ENCODE measurements around the gene IL12RB1.
A peak's percentile ranks its signal among the peaks of the same experiment; 100 is the strongest.

The IL12RB1 gene

DNA sequence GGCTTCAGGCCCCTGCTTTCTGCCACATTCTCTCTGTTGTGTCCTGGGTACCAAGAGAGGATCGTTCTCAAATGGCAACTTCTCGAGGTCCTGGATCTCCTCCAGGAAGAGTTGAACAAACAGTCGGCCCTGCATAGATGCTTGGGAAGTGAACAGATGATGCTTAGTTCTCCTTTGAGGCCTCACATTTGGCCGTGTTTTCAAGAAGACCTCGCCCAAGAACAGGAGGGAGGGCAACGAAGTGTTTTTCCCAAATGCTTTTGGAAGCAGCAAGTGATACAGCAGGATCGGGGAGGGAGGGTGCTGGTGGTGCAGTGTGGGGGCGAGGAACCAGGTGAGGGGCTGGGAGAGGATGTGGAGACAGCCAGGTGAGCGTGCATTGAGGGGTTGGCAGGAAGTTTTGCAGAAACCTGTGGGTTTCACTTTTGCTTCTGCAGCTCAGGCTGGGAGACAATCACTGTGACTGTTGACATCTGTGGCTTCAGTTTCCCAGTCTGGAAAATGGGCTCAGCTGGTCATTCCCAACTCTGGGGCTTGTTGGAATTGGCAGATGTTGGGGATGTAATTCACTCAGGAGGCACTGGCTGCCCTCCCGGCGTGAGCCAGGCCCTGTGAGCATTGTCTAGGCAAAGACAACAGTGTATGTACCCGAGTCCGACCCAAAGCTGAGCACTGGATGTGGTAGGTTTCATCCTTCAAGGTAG is 32.4 kb upstream of the IL12RB1 start:
- DNase-seq (ENCODE audit: low read depth) = no peak
- TF ChIP-seq, protein P1, sequence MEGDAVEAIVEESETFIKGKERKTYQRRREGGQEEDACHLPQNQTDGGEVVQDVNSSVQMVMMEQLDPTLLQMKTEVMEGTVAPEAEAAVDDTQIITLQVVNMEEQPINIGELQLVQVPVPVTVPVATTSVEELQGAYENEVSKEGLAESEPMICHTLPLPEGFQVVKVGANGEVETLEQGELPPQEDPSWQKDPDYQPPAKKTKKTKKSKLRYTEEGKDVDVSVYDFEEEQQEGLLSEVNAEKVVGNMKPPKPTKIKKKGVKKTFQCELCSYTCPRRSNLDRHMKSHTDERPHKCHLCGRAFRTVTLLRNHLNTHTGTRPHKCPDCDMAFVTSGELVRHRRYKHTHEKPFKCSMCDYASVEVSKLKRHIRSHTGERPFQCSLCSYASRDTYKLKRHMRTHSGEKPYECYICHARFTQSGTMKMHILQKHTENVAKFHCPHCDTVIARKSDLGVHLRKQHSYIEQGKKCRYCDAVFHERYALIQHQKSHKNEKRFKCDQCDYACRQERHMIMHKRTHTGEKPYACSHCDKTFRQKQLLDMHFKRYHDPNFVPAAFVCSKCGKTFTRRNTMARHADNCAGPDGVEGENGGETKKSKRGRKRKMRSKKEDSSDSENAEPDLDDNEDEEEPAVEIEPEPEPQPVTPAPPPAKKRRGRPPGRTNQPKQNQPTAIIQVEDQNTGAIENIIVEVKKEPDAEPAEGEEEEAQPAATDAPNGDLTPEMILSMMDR (IDR thresholded peaks at IDR 0.05; ENCODE audit: low read depth, low read length, missing control alignments) = no peak
- H3K4me3 ChIP-seq (ENCODE audit: low read depth, low read length) = peak overlapping the region; percentile 81

DNA sequence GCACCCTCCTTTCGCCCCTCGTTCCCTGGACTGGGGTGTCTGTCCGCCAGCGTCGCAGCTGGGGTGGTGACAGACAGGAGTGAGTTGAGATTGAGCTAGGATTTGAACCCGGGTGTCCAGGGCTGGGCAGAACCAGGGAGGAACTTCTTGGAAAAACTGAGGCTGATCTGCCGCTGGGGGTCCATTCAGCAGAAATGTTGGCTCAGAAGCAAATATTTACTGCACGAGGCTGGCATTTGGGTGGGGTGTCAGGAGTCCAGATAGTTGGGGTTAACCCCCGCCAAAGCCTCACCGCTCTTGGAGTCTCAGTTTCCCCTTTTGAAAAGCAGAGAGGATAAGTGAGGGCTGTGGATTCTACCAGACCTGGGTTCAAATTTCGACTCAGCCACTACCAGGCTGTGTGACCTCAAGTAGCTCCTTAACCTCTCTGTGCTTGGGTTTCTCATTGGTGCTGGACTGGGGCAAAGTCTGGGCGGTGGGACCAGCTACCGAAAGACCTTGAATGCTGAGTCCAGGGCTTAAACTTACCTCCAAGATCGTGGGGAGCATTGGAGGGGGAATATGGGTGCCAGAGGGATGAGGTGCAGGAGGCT is 31.8 kb upstream of the IL12RB1 start:
- DNase-seq (ENCODE audit: low read depth) = no peak
- TF ChIP-seq, protein P1 (IDR thresholded peaks at IDR 0.05; ENCODE audit: low read depth, low read length, missing control alignments) = no peak

DNA sequence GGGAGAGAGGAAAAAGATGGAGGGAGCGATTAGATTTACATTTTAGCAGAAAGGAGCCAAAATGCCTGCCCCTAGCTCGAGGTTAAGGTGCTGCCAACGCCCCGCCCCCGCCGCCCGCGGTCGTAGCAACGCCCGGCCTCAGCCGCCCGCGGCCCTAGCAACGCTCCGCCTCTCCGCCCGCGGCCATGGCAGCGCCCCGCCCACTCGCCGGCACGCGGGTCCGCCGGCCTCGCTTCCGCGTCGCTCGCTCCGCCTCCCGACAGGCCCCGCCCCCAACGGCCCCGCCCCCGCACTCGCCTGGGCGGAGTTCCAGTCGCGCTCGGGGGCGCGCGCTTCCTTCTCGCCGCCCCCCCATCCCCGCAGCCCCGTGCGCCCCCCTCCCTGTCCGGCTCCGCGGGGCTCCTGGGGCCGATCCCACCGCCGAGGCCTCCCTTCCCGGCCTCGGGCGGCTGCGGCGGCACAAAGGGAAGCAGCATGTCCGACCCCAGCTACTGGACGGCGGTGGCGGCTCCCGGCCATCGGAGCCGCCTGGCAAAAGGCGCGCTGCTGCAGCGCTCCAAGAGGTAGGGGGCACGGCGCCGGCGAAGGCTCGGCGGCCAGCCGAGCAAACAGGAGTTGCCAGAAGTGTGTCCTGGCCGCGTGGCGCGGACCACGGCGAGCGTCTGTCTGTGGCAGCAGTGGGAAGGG is 31.1 kb upstream of the IL12RB1 start:
- no peak for DNase-seq (ENCODE audit: low read depth)
- TF ChIP-seq, protein P1 (IDR thresholded peaks at IDR 0.05; ENCODE audit: low read depth, low read length, missing control alignments) = peak; percentile 7
- peak overlapping the region; percentile 81 for H3K4me3 ChIP-seq (ENCODE audit: low read depth, low read length)

More for the DNA sequence above, 31.8 kb upstream of the IL12RB1 start:
- peak overlapping the region; percentile 81 for H3K4me3 ChIP-seq (ENCODE audit: low read depth, low read length)

DNA sequence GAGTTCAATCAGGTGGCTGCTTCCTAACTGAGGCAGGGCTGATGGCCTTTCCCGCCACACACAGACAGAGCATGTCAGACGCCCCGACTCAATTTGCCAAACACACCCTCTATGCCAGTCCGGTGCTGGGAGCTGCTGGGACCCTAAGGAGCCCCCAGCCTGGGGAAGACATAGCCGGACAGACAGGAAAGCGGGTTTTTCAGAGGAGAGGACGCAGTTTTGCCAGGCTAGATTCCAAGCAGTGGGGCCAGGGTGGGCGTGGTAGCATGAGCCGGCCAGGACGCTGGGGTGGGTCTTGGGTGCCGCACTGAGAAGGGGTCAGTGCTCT is 30.6 kb upstream of the IL12RB1 start:
- TF ChIP-seq, protein P1 (IDR thresholded peaks at IDR 0.05; ENCODE audit: low read depth, low read length, missing control alignments) = no peak
- DNase-seq (ENCODE audit: low read depth) = no peak
- peak overlapping the region; percentile 26; the same call in 1 of the 2 replicates for H3K4me3 ChIP-seq (ENCODE audit: low read depth, low read length)

DNA sequence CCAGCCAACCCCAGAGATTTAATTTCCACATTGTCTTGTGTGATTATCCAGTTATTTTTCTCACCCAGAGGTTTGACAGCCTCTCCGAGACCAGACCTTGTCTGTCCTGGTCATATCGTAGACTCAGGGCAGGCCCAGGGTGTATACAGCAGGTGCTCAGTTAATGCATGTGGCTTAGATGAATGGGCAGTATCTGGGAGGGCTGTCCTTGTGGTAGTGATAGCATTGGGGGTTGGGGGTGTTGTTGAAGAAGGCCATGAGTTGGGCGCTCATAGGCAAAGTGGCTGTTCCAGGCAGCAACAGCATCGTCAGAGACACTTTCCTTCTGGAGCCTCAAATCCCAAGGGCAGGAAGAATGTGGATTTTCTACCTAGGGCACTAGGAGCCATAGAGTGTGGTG is 27.7 kb upstream of the IL12RB1 start:
- H3K4me3 ChIP-seq (ENCODE audit: low read depth, low read length) = no peak overlapping the region
- no peak for DNase-seq (ENCODE audit: low read depth)
- TF ChIP-seq, protein P1 (IDR thresholded peaks at IDR 0.05; ENCODE audit: low read depth, low read length, missing control alignments) = no peak

DNA sequence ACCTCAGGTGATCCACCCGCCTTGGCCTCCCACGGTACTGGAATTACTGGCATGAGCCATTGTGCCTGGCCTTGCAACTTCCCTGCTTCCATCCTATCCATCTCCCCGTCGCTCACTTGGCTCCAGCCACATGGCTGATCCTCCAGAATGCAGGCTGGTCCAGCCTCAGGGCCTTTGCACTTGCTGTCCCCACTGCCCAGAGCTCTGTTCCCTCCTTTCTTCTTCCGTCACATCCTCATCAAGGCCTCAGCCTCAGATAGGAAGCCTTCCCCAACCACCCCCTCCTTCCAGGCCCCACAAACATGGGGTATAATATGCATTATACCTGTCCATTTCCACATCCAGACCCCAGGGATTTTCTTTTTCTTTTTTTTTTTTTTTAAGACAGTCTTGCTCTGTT is 27.1 kb upstream of the IL12RB1 start:
- TF ChIP-seq, protein P1 (IDR thresholded peaks at IDR 0.05; ENCODE audit: low read depth, low read length, missing control alignments) = no peak
- H3K4me3 ChIP-seq (ENCODE audit: low read depth, low read length) = no peak overlapping the region
- DNase-seq (ENCODE audit: low read depth) = no peak

Data from GM12864 (cell line).